Brain microvascular endothelial cell (primary cell): ENCODE measurements around the gene ODAD4.

Source experiments
- DNase-seq: peaks from one replicate; pipeline ENCODE4 v3.0.0-alpha.2; 2020
- H3K27ac ChIP-seq: fragments of 250-450 bp; sonication (Bioruptor Pico); 2 replicates; pipeline ENCODE4 v1.5.1; 2020; ENCODE audit warnings: mild to moderate bottlenecking, moderate library complexity
- H3K27me3 ChIP-seq: fragments of 250-450 bp; sonication (Bioruptor Pico); replicated peaks from 2 replicates; pipeline ENCODE4 v1.5.1; 2020; ENCODE audit warnings: mild to moderate bottlenecking
- H3K36me3 ChIP-seq: fragments of 250-450 bp; sonication (Bioruptor Pico); replicated peaks from 2 replicates; pipeline ENCODE4 v1.5.1; 2020; ENCODE audit warnings: mild to moderate bottlenecking
- H3K4me3 ChIP-seq: 2 replicates; pipeline ENCODE4 v1.5.1; 2011; ENCODE audit warnings: low read depth, mild to moderate bottlenecking, control low read depth, low read length, moderate library complexity
- CTCF ChIP-seq: IDR thresholded peaks from 2 replicates; pipeline ENCODE4 v1.5.1; 2011; ENCODE audit warnings: low read depth, mild to moderate bottlenecking, moderate library complexity, low read length, control low read depth, inconsistent platforms; ENCODE audit errors: missing control alignments
- in situ Hi-C: cut with HindIII; loops from 2 replicates; pipeline ENCODE4 v1.10.0; 2017; ENCODE audit warnings: low sequenced_read_pairs, low pct_ligation_motif_present

The ODAD4 gene

GRCh38 chr17:41962111-41962510 is 31.7 kb downstream of the ODAD4 start:
- in situ Hi-C loops: loop anchor here (25.0 kb wide), 1 partner anchor 150 kb away; the partner anchor contains the start of genes DHX58, HSPB9 and KAT2A
- DNase-seq: no peak

GRCh38 chr17:41962768-41963434 is 32.5 kb downstream of the ODAD4 start:
- Histone ChIP-seq H3K27me3 (no peaks in the 10 kb centered on the region), H3K27ac (no peak overlapping the region), H3K36me3 (no peaks in the 10 kb centered on the region), H3K4me3 (no peak overlapping the region)
- in situ Hi-C loops: loop anchor here (25.0 kb wide), 1 partner anchor 149 kb away; the partner anchor contains the start of genes DHX58, HSPB9 and KAT2A
- DNase-seq: peak; percentile 63
- peak; percentile 90 for TF ChIP-seq CTCF

More at GRCh38 chr17:41962111-41962510, 31.7 kb downstream of the ODAD4 start:
- TF ChIP-seq CTCF: no peak
- H3K4me3 ChIP-seq: no peak overlapping the region
- H3K27ac ChIP-seq: no peak overlapping the region
- H3K36me3 ChIP-seq: no peaks in the 10 kb centered on the region
- no peaks in the 10 kb centered on the region for H3K27me3 ChIP-seq

GRCh38 chr17:41965694-41966462 is 35.5 kb downstream of the ODAD4 start:
- DNase-seq: no peak
- H3K4me3 ChIP-seq: peak overlapping the region; percentile 81
- in situ Hi-C loops: loop anchor here (25.0 kb wide), 1 partner anchor 146 kb away; the partner anchor contains the start of genes DHX58, HSPB9 and KAT2A
- H3K36me3 ChIP-seq: peaks cover 10% of the 10 kb centered on the region
- no peak overlapping the region for H3K27ac ChIP-seq
- TF ChIP-seq CTCF: no peak
- no peaks in the 10 kb centered on the region for H3K27me3 ChIP-seq

GRCh38 chr17:41966463-41967140 is 36.2 kb downstream of the ODAD4 start, which contains the start of gene CNP:
Gene CNP, plus strand, starts transcription at chr17:41966795. Its CDS starts 90 bp downstream, at chr17:41966885.
- in situ Hi-C loops: loop anchor here (25.0 kb wide), 1 partner anchor 146 kb away; the partner anchor contains the start of genes DHX58, HSPB9 and KAT2A

More at GRCh38 chr17:41966463-41967140, 36.2 kb downstream of the ODAD4 start, which contains the start of gene CNP:
- Histone ChIP-seq H3K27ac (peak within 1 kb of the TSS; percentile 52), H3K36me3 (peaks cover 12% of the 10 kb centered on the region), H3K27me3 (no peaks in the 10 kb centered on the region), H3K4me3 (peak within 1 kb of the TSS; percentile 81)
- peak; percentile 82 for DNase-seq
- no peak for TF ChIP-seq CTCF
